GM19025 (cell line): ENCODE measurements around the gene NKAPD1.
A peak's percentile ranks its signal among the peaks of the same experiment; 100 is the strongest.
"Not testable (repeated sequence)": the region's sequence is repeated elsewhere in the genome, so short reads cannot be mapped to it uniquely, and the experiment has no call there.

Experiments used
- ATAC-seq: cut with Tn5 transposase; IDR thresholded peaks from one replicate; pipeline ENCODE4 v1.9.1; 2021; ENCODE audit warnings: mild to moderate bottlenecking, low read depth, moderate library complexity; ENCODE audit not compliant: unreplicated experiment

Gene NKAPD1, protein sequence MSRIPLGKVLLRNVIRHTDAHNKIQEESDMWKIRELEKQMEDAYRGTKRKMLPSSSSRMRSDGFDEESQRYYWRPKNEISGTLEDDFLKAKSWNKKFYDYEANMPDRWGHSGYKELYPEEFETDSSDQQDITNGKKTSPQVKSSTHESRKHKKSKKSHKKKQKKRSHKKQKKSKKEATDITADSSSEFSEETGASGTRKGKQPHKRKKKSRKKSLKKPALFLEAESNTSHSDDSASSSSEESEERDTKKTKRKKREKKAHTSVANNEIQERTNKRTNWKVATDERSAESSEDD

DNA sequence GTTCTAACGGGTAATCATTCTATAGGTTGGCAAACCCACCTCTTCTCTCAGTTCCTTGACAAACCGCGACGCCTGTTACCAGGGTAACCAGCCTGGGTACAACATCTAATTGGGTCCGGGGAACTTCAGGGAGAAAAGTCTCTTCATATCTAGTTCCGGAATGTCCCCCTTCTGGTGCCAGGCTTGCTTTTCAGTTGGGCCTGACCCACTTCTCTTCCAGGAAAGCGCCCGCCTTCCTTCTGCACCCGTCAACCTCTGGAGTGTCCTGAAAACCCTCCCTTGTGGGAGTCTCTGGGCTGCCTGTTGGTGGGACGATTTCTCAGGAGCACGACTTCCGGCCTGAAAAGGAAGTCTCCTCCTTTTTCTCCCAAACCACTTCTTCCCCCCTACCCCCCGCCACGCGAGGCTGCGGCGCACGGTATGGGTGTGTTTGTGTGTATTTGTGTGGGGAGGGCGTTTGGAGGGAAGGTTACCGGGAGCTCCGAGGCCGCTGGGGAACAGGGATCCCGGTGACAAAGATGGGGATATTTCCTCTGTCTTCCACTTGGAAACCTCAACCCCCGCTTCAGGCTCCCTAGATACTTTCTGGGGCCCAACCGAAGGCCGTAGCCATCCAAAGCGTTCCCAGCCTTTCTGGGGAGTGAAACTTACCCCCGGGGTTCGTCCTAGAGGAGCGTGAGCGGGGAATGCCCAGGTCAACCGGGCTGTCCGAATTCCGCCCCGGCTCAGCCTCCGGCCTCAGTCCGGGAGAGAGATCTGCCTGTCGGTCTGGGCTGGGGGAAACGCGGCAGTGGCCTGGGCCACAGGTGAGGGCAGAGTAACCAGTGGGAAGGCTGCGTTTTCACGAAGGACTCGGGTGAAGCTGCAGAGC lies at the start of gene NKAPD1, which contains the start of gene PIH1D2:
Gene NKAPD1, plus strand, starts transcription at position 359 of the 871 bp plus-strand sequence. CDS start 1,276 bp downstream, outside the sequence.
Gene PIH1D2, minus strand, starts transcription at position 77 of the 871 bp plus-strand sequence. CDS start 843 bp downstream, outside the sequence.
- ATAC-seq = peak; percentile 79

DNA sequence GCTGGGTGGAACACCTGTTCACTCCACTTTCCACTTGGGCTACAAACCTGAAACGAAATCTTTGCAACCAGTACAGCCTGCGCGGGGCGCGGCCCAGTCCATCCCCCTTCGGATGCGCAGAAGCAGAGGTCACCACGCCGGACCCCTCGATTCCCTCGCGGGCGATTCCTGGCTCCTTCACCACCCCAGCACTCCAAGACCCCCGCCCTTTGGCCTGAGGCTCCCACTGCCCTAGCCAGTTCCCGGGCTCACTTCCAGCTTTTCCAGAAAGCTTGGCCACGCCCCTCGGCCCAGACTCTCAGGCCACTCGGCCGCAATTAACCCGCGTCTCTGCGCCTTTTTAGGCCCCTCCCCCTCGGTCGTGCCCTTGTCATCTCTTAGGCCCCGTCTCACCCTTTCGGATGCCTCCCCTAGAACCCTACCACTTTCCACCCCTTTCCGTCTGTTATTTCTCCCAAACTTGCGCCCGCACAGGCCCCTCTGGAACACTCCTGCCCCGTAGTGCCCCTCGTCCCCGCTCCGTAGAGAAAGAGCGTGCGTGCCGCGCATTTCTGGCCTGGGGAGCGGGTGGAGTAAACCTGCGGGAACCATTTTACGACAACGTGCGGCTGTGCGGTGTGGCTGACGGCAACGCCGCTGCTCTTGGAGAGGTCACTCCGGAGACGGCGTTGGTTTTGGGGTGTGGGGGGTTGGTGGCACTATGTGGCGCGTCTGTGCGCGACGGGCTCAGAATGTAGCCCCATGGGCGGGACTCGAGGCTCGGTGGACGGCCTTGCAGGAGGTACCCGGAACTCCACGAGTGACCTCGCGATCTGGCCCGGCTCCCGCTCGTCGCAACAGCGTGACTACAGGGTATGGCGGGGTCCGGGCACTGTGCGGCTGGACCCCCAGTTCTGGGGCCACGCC lies 49.1 kb upstream of the NKAPD1 start, which contains the start of gene DLAT:
Gene DLAT, plus strand, starts transcription at position 636 of the 906 bp plus-strand sequence. Its CDS starts 65 bp downstream, at position 701.
- ATAC-seq = peak; percentile 70

DNA sequence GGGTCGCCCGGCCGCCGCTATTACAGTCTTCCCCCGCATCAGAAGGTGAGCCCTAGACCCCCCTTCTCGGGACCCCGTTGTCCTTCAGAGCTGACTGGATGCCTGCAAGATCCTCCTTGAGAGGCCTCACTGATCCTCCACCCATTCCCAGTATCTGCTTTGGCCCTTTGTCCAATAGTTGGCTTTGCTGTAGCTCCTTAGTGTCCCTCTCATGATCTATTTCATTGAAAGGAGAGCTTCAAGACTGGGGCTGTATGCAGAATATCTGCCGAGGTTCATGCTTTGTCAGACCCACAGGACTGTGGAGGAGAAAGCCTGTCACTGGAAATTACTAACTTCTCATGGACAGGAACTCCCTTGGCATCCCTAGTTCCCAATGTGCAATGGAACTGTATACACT lies 48.4 kb upstream of the NKAPD1 start:
- no peak for ATAC-seq

DNA sequence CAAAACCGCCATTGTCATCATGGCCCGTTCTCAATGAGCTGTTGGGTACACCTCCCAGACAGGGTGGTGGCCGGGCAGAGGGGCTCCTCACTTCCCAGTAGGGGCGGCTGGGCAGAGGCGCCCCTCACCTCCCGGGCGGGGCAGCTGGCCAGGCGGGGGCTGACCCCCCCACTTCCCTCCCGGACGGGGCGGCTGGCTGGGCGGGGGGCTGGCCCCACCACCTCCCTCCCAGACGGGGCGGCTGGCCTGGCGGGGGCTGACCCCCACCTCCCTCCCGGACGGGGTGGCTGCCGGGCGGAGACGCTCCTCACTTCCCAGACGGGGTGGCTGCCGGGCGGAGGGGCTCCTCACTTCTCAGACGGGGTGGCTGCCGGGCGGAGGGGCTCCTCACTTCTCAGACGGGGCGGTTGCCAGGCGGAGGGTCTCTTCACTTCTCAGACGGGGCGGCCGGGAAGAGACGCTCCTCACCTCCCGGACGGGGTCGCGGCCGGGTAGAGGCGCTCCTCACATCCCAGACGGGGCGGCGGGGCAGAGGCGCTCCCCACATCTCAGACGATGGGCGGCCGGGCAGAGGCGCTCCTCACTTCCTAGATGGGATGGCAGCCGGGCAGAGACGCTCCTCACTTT lies 47.2 kb upstream of the NKAPD1 start:
- not testable (repeated sequence) for ATAC-seq

- no peak for ATAC-seq
Observed at GRCh38 chr11:112029460-112029859, 44.6 kb upstream of the NKAPD1 start.

DNA sequence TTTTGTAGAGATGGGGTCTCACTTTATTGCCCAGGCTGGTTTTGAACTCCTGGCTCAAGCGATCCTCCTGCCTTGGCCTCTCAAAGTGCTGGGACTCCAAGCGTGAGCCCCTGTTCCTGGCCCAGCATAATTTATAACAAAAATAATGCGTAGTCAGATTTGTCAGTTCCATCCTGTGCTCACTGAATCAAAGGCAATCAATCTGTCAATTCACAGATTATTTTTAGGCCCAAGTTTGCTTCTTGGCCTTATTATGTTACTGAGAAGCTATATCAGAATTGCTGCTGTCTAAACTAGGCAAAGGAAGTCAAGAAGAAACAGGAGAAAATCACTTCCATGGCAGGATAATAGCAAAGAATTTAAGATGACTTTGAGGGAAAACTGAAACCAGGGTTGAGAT lies 40.2 kb upstream of the NKAPD1 start:
- ATAC-seq = no peak

DNA sequence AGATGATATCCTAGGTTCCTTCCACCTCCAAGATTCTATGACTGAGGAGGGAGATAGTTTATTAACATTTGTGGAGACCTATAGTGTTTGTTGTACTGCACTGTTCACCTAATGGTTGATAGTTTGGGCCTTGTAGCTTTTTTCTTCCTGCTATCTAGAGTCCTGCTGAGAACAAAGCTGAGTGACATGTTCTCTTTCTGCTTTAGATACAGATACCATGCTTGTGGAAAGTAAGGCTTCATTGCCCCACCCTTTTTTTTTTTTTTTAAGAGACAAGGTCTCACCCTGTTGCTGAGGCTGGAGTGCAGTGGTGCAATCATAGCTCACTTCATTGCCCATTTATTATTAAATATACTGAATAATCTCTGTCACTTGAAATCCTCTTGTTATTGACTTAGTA lies 36.6 kb upstream of the NKAPD1 start:
- ATAC-seq = no peak

GRCh38 chr11:112042161-112042960 lies 31.7 kb upstream of the NKAPD1 start:
- no peak for ATAC-seq

GRCh38 chr11:112042961-112043304 lies 31.2 kb upstream of the NKAPD1 start:
- no peak for ATAC-seq

DNA sequence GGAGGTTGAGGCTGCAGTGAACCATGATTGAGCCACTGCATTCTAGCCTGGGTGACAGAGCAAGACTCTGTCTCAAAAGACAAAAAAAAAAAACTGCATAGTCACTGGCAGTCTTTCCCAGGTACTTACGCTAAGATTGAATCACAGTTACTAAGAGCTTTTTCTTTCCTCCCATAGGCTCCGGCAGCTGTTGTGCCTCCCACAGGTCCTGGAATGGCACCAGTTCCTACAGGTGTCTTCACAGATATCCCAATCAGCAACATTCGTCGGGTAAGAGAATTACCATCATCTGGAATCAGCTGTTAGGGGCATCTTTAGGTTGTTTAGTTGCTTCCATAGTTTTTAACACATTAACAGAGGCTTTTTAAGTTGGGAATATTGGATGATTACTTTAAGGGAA lies 29.1 kb upstream of the NKAPD1 start:
- ATAC-seq = no peak

DNA sequence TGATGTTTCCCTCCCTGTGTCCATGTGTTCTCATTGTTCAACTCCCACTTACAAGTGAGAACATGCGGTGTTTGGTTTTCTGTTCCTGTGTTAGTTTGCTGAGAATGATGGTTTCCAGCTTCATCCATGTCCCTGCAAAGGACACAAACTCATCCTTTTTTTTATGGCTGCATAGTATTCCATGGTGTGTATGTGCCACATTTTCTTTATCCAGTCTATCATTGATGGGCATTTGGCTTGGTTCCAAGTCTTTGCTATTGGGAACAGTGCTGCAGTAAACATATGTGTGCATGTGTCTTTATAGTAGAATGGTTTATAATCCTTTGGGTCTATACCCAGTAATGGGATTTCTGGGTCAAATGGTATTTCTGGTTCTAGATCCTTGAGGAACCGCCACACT lies 27.5 kb upstream of the NKAPD1 start:
- not testable (repeated sequence) for ATAC-seq

DNA sequence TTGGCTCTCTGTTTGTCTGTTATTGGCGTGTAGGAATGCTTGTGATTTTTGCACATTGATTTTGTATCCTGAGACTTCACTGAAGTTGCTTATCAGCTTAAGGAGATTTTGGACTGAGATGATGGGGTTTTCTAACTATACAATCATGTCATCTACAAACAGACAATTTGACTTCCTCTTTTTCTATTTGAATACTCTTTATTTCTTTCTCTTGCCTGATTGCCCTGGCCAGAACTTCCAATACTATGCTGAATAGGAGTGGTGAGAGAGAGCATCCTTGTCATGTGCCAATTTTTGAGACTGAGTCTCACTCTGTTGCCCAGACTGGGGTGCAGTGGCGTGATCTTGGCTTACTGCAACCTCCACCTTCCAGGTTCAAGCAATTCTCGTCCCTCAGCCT lies 25.8 kb upstream of the NKAPD1 start:
- not testable (repeated sequence) for ATAC-seq

DNA sequence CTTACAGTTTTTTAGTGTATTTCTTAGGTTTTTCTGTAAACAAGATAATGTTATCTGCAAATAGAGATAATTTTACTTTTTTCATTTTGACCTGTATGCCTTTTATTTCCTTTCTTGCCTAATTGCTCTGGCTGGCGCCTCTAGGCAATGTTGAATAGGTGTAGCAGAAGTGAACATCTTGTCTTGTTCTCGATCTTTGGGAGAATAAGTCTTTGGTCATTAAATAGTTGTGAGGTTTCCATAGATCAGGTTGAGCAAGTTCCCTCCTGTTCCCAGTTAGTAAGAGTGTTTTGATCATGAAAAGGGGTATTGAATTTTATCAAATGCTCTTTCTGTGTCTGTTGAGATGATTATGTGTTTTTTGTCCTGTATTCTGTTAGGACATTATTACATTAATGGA lies 24.3 kb upstream of the NKAPD1 start:
- ATAC-seq = no peak

- ATAC-seq = peak; percentile 78
Observed at GRCh38 chr11:112050721-112051120, 23.4 kb upstream of the NKAPD1 start.

GRCh38 chr11:112051768-112052167 lies 22.3 kb upstream of the NKAPD1 start:
- no peak for ATAC-seq

DNA sequence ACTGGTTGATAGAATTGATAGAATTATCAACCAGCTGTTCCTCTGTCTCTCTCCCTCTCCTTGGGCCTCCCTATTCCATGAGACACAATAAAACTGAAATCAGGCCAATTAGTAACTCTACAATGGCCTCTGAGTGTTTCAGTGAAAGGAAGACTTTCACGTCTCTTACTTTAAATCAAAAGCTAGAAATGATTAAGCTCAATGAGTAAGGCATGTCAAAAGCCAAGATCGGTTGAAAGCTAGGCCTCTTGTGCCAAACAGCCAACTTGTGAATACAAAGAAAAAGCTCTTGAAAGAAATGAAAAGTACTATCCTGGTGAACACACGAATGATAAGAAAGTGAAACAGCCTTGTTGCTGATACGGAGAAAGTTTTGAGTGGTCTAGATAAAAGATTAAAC lies 16.9 kb upstream of the NKAPD1 start:
- no peak for ATAC-seq

- ATAC-seq = no peak
Observed at GRCh38 chr11:112058103-112058502, 16.0 kb upstream of the NKAPD1 start.

DNA sequence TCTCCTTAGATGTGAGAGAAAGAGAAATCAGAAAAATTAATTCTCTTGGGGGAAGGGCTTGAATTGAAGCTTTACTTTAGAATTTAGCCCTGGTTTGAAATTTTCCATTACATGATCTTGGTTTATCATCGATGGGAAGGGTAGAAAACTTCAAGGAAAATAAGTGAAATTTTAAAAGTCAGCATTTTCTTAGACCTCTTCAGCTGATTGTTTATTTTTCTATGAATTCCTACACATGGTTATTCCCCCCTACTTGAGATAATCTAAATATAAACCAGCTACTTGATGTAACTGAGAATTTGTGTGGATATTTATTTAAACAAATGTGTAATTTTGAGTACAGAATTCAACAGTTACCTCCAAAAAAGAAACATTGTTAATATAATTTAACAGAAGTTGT lies 11.2 kb upstream of the NKAPD1 start:
- ATAC-seq = no peak

DNA sequence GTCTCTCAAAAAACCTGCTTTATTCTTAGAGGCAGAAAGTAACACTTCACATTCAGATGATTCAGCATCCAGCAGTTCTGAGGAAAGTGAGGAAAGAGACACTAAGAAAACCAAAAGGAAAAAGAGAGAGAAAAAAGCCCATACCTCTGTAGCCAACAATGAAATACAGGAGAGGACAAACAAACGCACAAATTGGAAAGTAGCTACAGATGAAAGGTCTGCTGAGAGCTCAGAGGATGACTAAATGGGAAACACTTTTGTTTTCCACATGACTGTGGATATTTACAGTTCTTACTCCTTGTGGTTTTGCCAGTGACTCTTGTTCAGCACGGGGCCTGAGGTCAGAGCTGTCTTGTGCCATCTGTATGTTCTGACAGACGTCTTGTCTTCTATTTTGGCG lies 8.6 kb downstream of the NKAPD1 start:
- ATAC-seq = no peak
